8988T (cell line): ENCODE data around the gene RASSF4.

ENCODE experiments used
- DNase-seq: peaks from one replicate; pipeline ENCODE4 v3.0.0; 2011

Gene RASSF4

GRCh38 chr10:44959247-44960087, at the start of gene RASSF4:
Gene RASSF4 (plus strand): TSS chr10:44959802. CDS start chr10:44970203, 10,401 bp downstream.
- peak; percentile 85 for DNase-seq

GRCh38 chr10:44909910-44910309, 49.7 kb upstream of the RASSF4 start:
- no peak for DNase-seq

DNA sequence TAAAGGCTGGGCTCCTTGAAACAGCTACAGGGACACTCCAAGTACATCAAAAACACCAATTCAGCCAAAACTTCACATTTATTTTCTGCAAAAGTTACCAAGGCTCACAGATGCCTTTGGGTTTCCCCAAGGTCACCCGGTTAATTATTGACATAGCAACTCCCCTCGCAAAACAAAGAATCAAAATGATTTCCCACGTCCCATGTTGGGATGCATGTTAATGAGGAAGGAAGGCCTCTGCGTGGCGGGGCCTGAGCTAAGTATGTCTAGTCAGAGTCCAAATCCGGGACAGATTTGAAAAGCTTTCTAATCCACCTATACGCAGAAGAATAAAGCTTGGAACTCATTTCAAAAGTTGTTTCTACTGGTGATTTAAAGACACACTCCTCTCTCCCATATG, 49.0 kb upstream of the RASSF4 start:
- DNase-seq = no peak

DNA sequence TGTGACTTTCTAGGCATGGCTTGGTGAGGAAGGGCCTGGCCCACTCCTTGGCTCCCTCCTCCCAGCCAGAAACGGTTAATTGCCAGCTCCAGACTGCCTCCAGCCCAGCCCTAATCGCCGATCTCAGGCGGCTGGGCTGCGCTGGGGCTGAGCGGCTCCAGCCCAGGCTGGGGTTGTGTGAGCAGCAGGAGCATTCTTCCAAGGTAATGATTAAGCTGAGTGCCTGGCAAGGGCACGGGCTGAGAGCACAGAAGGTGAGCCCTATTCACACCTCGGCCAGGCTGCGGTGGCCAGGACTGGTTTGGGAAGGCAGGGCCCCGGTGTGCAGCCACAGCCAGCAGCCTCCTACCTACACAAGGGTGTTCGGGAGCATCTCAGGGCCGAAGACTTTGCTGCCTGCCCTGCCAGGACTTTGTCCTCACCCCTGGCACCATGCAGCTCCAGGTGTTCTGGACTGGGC, 48.5 kb upstream of the RASSF4 start, which contains the start of gene TMEM72:
TMEM72 (plus strand) TSS at position 257 of the 460 bp plus-strand sequence; CDS start at position 433, 176 bp downstream.
- no peak for DNase-seq

- DNase-seq = no peak
Observed at GRCh38 chr10:44911951-44912350, 47.7 kb upstream of the RASSF4 start.

- DNase-seq = no peak
Observed at GRCh38 chr10:44913350-44914081, 46.1 kb upstream of the RASSF4 start.

GRCh38 chr10:44914891-44915290, 44.7 kb upstream of the RASSF4 start:
- DNase-seq = no peak

DNA sequence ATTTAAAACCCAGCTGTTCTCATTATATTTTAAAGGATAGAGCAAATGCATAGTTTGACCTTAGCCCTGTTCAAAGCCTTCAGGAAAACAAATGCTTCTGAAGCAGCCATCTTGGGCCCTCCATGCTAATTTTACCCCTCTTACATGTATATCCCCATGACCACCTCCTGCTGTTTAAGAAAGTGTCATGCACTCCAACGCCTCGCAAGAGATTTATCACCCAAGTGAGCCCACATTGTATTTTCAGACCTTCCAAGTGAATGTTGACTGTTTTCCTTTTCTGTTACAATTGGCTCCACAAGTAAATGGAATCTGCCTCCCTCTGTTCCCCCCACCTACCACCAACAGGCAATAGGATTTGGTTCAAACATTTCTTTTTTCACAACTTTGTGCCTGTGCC, 43.2 kb upstream of the RASSF4 start:
- DNase-seq = no peak

- DNase-seq = no peak
Observed at GRCh38 chr10:44917848-44918247, 41.8 kb upstream of the RASSF4 start.

GRCh38 chr10:44920252-44920651, 39.4 kb upstream of the RASSF4 start:
- DNase-seq = no peak

- no peak for DNase-seq
Observed at GRCh38 chr10:44921061-44921460, 38.5 kb upstream of the RASSF4 start.

- DNase-seq = no peak
Observed at GRCh38 chr10:44921506-44921905, 38.1 kb upstream of the RASSF4 start.

DNA sequence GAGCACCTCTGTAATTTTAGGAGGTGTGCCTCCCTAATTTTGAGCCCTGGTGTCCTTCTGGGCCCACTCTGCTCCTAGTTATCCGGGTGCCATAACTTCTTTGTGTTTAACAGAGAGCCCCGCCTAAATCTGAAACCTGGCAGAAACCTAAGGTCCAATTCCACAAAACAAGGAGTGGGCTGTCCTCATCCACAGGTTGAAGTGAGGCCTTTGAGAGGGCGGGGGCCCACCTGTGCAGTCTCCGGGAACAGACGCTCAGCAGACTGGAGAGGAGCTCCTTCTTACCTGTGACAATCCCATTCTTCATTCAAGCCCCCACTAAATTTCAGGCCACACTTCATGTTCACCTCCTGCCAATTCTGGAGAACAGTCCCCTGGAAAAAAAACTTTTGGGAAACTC, 37.6 kb upstream of the RASSF4 start:
- no peak for DNase-seq

GRCh38 chr10:44922796-44923545, 36.6 kb upstream of the RASSF4 start:
- no peak for DNase-seq

DNA sequence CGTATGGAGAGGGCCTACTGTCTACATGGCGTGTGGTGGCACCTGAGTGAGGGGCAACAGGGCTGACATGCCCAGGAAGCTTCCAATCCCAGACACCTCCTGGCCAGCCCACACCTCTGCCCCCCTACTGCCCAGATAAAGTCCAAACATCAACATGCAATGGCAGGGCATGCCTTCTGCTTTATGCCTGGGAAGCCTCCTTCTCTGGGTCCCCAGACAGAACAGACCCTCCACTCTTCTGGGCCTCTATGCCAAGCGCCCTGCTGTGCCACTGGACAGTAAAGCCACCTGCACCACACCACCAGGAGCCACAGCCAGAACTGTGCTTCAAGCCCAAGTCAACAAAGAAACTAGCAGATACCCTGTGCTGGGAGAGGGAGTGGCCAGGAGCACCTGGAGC, 36.0 kb upstream of the RASSF4 start:
- no peak for DNase-seq

- no peak for DNase-seq
Observed at GRCh38 chr10:44924261-44925040, 35.2 kb upstream of the RASSF4 start.

- DNase-seq = no peak
Observed at GRCh38 chr10:44925224-44925623, 34.4 kb upstream of the RASSF4 start.

- no peak for DNase-seq
Observed at GRCh38 chr10:44925811-44926750, 33.5 kb upstream of the RASSF4 start.

- no peak for DNase-seq
Observed at GRCh38 chr10:44926751-44927351, 32.8 kb upstream of the RASSF4 start.

- no peak for DNase-seq
Observed at GRCh38 chr10:44927352-44927751, 32.2 kb upstream of the RASSF4 start.

GRCh38 chr10:44928462-44928861, 31.1 kb upstream of the RASSF4 start:
- DNase-seq = no peak
